ENCODE data around the gene ENPP5. TPM values are rescaled to one million over a fixed set of nuclear protein-coding genes. Genes with fewer than 3 reads are reported as not detected.

The ENPP5 gene
- total RNA-seq, 1 donor from 2014 or later = 1.4 TPM

DNA sequence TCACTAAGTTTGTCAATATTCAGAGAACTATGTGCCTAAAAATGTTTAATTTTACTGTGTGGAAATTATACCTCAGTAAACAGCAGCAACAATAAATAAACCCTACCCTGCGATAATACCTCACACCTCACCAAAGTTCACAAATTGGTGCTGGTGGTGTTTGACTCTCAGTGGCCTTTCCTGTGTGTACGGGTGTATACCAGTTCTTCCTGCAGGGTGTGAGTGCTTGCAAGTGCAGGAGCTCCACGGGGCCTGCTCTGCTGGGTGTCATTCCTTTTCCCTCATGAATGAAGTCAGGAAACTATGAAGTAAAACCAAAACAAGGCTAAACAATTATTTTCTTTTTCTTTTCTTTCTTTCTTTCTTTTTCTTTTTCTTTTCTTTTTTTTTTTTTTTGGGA, 4.1 kb upstream of the ENPP5 start:
- peaks cover 13% of the 10 kb centered on the region for H3K27me3 Mint-ChIP-seq (ENCODE audit: low read depth, unreplicated experiment)
- Histone ChIP-seq H3K27me3 (ENCODE audit: insufficient read depth, low read length) (peaks cover 21% of the 10 kb centered on the region), H3K79me2 (ENCODE audit: insufficient read depth, low read length) (no peaks in the 10 kb centered on the region), H3K27ac (ENCODE audit: low read depth, low read length) (no peak overlapping the region), H4K20me1 (ENCODE audit: insufficient read depth, low read length) (no peaks in the 10 kb centered on the region), H3K4me3 (ENCODE audit: insufficient read depth, low read depth, low read length) (no peak overlapping the region), H2AFZ (ENCODE audit: low read depth, low read length) (no peak overlapping the region), H3K9me3 (ENCODE audit: insufficient read depth, low read depth, low read length) (no peaks in the 10 kb centered on the region), H3K36me3 (ENCODE audit: insufficient read depth, low read length) (no peaks in the 10 kb centered on the region), H3K9ac (ENCODE audit: low read length) (no peak overlapping the region), H3K4me1 (ENCODE audit: insufficient read depth, low read length) (no peaks in the 10 kb centered on the region), H3K4me2 (ENCODE audit: low read length) (no peak overlapping the region)
- H3K27ac Mint-ChIP-seq (ENCODE audit: unreplicated experiment) = no peak overlapping the region
- TF ChIP-seq, protein P1, sequence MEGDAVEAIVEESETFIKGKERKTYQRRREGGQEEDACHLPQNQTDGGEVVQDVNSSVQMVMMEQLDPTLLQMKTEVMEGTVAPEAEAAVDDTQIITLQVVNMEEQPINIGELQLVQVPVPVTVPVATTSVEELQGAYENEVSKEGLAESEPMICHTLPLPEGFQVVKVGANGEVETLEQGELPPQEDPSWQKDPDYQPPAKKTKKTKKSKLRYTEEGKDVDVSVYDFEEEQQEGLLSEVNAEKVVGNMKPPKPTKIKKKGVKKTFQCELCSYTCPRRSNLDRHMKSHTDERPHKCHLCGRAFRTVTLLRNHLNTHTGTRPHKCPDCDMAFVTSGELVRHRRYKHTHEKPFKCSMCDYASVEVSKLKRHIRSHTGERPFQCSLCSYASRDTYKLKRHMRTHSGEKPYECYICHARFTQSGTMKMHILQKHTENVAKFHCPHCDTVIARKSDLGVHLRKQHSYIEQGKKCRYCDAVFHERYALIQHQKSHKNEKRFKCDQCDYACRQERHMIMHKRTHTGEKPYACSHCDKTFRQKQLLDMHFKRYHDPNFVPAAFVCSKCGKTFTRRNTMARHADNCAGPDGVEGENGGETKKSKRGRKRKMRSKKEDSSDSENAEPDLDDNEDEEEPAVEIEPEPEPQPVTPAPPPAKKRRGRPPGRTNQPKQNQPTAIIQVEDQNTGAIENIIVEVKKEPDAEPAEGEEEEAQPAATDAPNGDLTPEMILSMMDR (IDR thresholded peaks at IDR 0.05; ENCODE audit: insufficient read depth, low read depth, low read length) = no peak
- no peak for TF ChIP-seq EZH2 (IDR thresholded peaks at IDR 0.05; ENCODE audit: insufficient read depth, low read length)
- no peaks in the 10 kb centered on the region for H3K36me3 Mint-ChIP-seq (ENCODE audit: low read depth, unreplicated experiment)
- peaks cover 2% of the 10 kb centered on the region for H3K9me3 Mint-ChIP-seq (ENCODE audit: unreplicated experiment)
- no peak overlapping the region for H3K4me3 Mint-ChIP-seq (ENCODE audit: unreplicated experiment)
- no peak for FAIRE-seq
- no peak for DNase-seq (ENCODE audit: low read depth)
- H3K4me1 Mint-ChIP-seq (ENCODE audit: low read depth, unreplicated experiment) = peaks cover 2% of the 10 kb centered on the region

DNA sequence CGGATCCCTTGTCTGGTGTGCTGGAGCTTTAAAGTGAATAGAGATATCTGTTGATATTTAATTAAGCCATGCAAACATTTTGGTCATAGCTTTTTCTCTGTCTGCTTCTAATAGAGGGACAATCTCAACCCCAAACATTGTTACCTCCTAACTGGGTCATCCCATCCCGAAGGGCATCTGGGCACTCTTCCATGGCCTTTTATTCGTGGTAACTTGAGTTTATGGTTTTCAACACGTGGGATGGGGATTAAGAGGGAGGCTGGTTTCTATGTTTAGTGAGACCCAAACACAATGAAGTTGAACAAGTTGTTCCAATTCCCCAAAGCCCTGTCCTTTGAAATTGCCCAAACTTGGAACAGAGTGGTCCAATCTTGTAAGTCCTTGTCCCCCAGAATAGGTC, 1.4 kb upstream of the ENPP5 start:
- no peaks in the 10 kb centered on the region for H4K20me1 ChIP-seq (ENCODE audit: insufficient read depth, low read length)
- H3K9ac ChIP-seq (ENCODE audit: low read length) = no peak overlapping the region
- H3K9me3 ChIP-seq (ENCODE audit: insufficient read depth, low read depth, low read length) = no peaks in the 10 kb centered on the region
- DNase-seq (ENCODE audit: low read depth) (no peak), FAIRE-seq (no peak)
- no peak overlapping the region for H2AFZ ChIP-seq (ENCODE audit: low read depth, low read length)
- no peak overlapping the region for H3K4me3 ChIP-seq (ENCODE audit: insufficient read depth, low read depth, low read length)
- TF ChIP-seq, protein P1 (IDR thresholded peaks at IDR 0.05; ENCODE audit: insufficient read depth, low read depth, low read length) = no peak
- no peak for TF ChIP-seq EZH2 (IDR thresholded peaks at IDR 0.05; ENCODE audit: insufficient read depth, low read length)
- no peaks in the 10 kb centered on the region for H3K79me2 ChIP-seq (ENCODE audit: insufficient read depth, low read length)
- H3K4me1 ChIP-seq (ENCODE audit: insufficient read depth, low read length) = no peaks in the 10 kb centered on the region
- no peak overlapping the region for H3K4me3 Mint-ChIP-seq (ENCODE audit: unreplicated experiment)
- H3K9me3 Mint-ChIP-seq (ENCODE audit: unreplicated experiment) = no peaks in the 10 kb centered on the region
- no peak overlapping the region for H3K4me2 ChIP-seq (ENCODE audit: low read length)
- no peak overlapping the region for H3K27ac Mint-ChIP-seq (ENCODE audit: unreplicated experiment)
- no peak overlapping the region for H3K27ac ChIP-seq (ENCODE audit: low read depth, low read length)
- H3K27me3 ChIP-seq (ENCODE audit: insufficient read depth, low read length) = peaks cover 19% of the 10 kb centered on the region
- H3K36me3 ChIP-seq (ENCODE audit: insufficient read depth, low read length) = no peaks in the 10 kb centered on the region
- H3K4me1 Mint-ChIP-seq (ENCODE audit: low read depth, unreplicated experiment) = peaks cover 4% of the 10 kb centered on the region
- no peaks in the 10 kb centered on the region for H3K36me3 Mint-ChIP-seq (ENCODE audit: low read depth, unreplicated experiment)
- H3K27me3 Mint-ChIP-seq (ENCODE audit: low read depth, unreplicated experiment) = peaks cover 6% of the 10 kb centered on the region

DNA sequence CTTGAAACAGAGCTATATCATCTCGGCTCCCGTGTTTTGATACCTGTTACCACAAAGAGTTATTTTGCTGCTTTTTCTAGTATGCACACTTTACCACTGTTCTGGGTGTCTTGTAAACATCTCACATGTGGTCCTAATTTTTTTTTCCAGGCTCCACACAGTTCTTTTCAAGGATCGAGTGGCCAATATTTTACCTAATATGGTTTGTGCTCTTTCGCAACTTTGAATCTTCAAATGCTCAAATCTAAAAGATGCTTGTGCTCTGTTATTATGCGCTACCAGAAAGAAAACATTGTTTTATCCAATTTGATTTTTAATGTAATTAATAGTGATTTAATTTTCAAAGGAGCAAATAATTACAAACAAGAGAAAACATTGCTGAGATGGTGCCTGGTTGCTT, 10.7 kb downstream of the ENPP5 start:
- no peaks in the 10 kb centered on the region for H3K36me3 Mint-ChIP-seq (ENCODE audit: low read depth, unreplicated experiment)
- Histone ChIP-seq H3K9ac (ENCODE audit: low read length) (no peak overlapping the region), H4K20me1 (ENCODE audit: insufficient read depth, low read length) (no peaks in the 10 kb centered on the region), H3K4me2 (ENCODE audit: low read length) (no peak overlapping the region), H2AFZ (ENCODE audit: low read depth, low read length) (no peak overlapping the region), H3K27ac (ENCODE audit: low read depth, low read length) (no peak overlapping the region), H3K27me3 (ENCODE audit: insufficient read depth, low read length) (peaks cover 2% of the 10 kb centered on the region), H3K9me3 (ENCODE audit: insufficient read depth, low read depth, low read length) (no peaks in the 10 kb centered on the region), H3K4me1 (ENCODE audit: insufficient read depth, low read length) (no peaks in the 10 kb centered on the region), H3K4me3 (ENCODE audit: insufficient read depth, low read depth, low read length) (no peak overlapping the region), H3K36me3 (ENCODE audit: insufficient read depth, low read length) (no peaks in the 10 kb centered on the region), H3K79me2 (ENCODE audit: insufficient read depth, low read length) (no peaks in the 10 kb centered on the region)
- H3K9me3 Mint-ChIP-seq (ENCODE audit: unreplicated experiment) = no peaks in the 10 kb centered on the region
- DNase-seq (ENCODE audit: low read depth) (no peak), FAIRE-seq (no peak)
- no peak overlapping the region for H3K27ac Mint-ChIP-seq (ENCODE audit: unreplicated experiment)
- no peak overlapping the region for H3K4me3 Mint-ChIP-seq (ENCODE audit: unreplicated experiment)
- TF ChIP-seq, protein P1 (IDR thresholded peaks at IDR 0.05; ENCODE audit: insufficient read depth, low read depth, low read length) = no peak
- TF ChIP-seq EZH2 (IDR thresholded peaks at IDR 0.05; ENCODE audit: insufficient read depth, low read length) = no peak
- no peaks in the 10 kb centered on the region for H3K27me3 Mint-ChIP-seq (ENCODE audit: low read depth, unreplicated experiment)
- H3K4me1 Mint-ChIP-seq (ENCODE audit: low read depth, unreplicated experiment) = peaks cover 6% of the 10 kb centered on the region
